Hepatocyte (in vitro differentiated cells): ENCODE data around the gene PRDM7.

Experiments
- EZH2phosphoT487 ChIP-seq: fragments of 200-600 bp; sonication (generic); IDR thresholded peaks from one replicate; pipeline ENCODE4 v1.6.1; 2018; ENCODE audit warnings: antibody characterized with exemption, mild to moderate bottlenecking, low read depth, moderate library complexity; ENCODE audit not compliant: unreplicated experiment, severe bottlenecking
- TF ChIP-seq, protein P1 (sequence below): fragments of 200-600 bp; sonication (generic); IDR thresholded peaks from 2 replicates; pipeline ENCODE4 v1.5.1; 2016; ENCODE audit warnings: antibody characterized with exemption, mild to moderate bottlenecking; ENCODE audit not compliant: poor library complexity

DNA sequence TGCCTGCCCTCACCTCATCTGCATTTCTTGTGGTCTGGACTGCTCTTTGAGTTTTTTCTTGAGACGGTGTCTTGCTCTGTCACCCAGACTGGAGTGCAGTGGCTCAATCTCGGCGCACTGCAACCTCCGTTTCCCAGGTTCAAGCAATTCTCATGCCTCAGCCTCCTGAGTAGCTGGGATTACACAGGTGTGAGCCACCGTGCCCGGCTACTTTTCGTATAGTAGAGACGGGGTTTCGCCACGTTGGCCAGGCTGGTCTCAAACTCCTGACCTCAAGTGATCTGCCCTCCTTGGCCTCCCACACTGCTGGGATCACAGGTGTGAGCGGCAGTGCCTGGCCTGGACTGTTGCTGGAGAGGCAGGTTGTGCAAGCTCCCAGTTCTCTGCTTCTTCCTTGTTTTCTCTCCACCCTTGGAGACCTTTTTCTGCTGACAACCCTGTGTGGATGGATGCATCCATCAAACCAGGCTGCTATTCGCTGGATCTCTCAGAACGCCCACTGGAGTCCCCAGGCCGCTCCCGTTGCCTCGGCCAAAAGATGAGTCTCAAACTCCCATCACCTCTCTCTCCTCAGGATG lies 35.1 kb downstream of the PRDM7 start:
- TF ChIP-seq, protein P1, sequence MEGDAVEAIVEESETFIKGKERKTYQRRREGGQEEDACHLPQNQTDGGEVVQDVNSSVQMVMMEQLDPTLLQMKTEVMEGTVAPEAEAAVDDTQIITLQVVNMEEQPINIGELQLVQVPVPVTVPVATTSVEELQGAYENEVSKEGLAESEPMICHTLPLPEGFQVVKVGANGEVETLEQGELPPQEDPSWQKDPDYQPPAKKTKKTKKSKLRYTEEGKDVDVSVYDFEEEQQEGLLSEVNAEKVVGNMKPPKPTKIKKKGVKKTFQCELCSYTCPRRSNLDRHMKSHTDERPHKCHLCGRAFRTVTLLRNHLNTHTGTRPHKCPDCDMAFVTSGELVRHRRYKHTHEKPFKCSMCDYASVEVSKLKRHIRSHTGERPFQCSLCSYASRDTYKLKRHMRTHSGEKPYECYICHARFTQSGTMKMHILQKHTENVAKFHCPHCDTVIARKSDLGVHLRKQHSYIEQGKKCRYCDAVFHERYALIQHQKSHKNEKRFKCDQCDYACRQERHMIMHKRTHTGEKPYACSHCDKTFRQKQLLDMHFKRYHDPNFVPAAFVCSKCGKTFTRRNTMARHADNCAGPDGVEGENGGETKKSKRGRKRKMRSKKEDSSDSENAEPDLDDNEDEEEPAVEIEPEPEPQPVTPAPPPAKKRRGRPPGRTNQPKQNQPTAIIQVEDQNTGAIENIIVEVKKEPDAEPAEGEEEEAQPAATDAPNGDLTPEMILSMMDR: no peak
- no peak for TF ChIP-seq EZH2phosphoT487
